Measurements from ENCODE around the gene SCG3. TPM values are rescaled to one million over a fixed set of nuclear protein-coding genes. Genes with fewer than 3 reads are reported as not detected.
A peak's percentile ranks its signal among the peaks of the same experiment; 100 is the strongest.

Gene SCG3
- total RNA-seq, 2 experiments from 2014 or later = not detected

GRCh38 chr15:51731549-51732267 lies 50.4 kb downstream of the SCG3 start:
- H3K27ac Mint-ChIP-seq = peak overlapping the region; percentile 92
- peak overlapping the region; percentile 75 for H3K4me3 Mint-ChIP-seq
- H3K9me3 Mint-ChIP-seq = no peaks in the 10 kb centered on the region
- H3K36me3 Mint-ChIP-seq = peaks cover 36% of the 10 kb centered on the region
- peaks cover 81% of the 10 kb centered on the region for H3K4me1 Mint-ChIP-seq
- H3K27me3 Mint-ChIP-seq = peaks cover 4% of the 10 kb centered on the region
- DNase-seq = peak; percentile 29

DNA sequence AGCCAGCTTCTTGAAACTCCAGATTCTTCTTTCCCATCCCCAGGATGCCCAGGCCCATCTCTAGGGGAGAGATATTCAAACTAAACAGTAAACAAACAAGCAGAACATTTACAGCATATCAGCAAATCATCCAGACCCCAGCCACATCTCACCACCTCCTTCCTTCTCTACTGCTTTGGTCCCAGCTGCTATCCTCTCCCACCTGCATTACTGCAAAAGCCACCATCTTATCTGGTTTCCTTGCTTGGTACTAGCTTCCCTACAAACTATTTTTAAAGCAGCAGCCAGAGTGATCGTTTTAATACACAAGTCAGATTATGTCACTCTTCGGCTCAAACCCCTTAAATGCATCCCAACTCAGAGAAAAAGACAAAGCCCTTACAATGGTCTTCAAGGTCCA lies 51.3 kb downstream of the SCG3 start:
- Mint-ChIP-seq H3K27ac (peak overlapping the region; percentile 92), H3K4me3 (no peak overlapping the region), H3K4me1 (peaks cover 76% of the 10 kb centered on the region), H3K9me3 (no peaks in the 10 kb centered on the region), H3K27me3 (peaks cover 4% of the 10 kb centered on the region), H3K36me3 (peaks cover 36% of the 10 kb centered on the region)
- no peak for DNase-seq

DNA sequence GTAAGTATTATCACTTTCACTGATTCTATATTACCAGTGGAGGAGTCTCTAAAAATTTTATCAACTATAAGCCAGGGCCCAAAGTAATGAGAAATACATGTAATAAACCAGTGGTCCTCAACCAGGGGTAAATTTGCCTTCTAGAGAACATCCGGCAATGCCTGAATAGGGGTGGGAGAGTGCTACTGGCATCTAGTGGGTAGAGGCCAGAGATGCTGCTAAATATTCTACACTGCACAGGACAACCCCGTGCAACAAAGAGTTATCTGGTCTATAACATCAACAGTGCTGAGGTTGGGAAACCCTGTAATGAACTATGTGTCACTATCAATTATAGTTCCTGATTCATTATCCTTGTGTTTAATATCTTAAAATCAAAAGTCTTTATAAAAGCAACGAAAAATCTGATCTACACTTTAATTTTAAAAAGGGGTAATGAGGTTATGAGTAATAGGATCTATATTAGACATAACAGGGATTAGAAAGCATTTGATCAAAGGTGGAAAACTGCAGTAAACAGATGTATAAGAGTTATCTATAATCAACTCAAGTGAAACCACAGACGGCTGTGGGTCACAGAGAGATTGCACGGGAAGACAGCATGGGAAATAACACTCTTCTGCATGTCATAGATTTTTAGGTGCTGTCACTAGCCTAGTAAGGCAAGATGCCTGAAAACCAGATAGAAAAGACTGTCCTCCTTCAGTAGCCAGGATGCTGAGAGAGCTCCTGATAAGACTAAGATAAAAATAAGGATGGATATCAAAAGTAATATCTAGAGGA lies 54.1 kb downstream of the SCG3 start:
- H3K27ac Mint-ChIP-seq = peak overlapping the region; percentile 91
- H3K27me3 Mint-ChIP-seq = peaks cover 4% of the 10 kb centered on the region
- H3K4me3 Mint-ChIP-seq = peak overlapping the region; percentile 87
- H3K4me1 Mint-ChIP-seq = peaks cover 67% of the 10 kb centered on the region
- H3K9me3 Mint-ChIP-seq = no peaks in the 10 kb centered on the region
- H3K36me3 Mint-ChIP-seq = peaks cover 25% of the 10 kb centered on the region
- DNase-seq = peak; percentile 22

DNA sequence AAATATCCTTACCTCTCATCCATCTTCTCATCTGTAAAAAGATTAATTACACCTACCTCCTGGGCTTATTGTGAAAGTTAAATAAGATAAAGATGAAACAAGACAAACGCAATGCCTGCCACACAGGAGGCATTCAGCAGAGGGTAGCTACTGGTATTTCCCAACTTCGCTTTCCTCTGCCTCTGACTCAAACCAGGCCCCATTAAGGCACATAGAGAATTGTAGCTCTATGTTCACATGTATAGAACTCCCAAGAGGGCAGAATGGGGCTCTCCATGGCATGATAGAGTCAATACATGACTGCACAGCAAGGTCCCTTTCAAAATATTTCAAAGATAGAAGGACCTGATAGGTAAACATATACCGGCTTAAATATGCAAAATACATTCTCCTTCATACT lies 54.8 kb downstream of the SCG3 start:
- Mint-ChIP-seq H3K36me3 (peaks cover 19% of the 10 kb centered on the region), H3K27me3 (peaks cover 4% of the 10 kb centered on the region), H3K4me3 (peak overlapping the region; percentile 87), H3K9me3 (no peaks in the 10 kb centered on the region), H3K27ac (peak overlapping the region; percentile 91), H3K4me1 (peaks cover 61% of the 10 kb centered on the region)
- peak; percentile 23 for DNase-seq

DNA sequence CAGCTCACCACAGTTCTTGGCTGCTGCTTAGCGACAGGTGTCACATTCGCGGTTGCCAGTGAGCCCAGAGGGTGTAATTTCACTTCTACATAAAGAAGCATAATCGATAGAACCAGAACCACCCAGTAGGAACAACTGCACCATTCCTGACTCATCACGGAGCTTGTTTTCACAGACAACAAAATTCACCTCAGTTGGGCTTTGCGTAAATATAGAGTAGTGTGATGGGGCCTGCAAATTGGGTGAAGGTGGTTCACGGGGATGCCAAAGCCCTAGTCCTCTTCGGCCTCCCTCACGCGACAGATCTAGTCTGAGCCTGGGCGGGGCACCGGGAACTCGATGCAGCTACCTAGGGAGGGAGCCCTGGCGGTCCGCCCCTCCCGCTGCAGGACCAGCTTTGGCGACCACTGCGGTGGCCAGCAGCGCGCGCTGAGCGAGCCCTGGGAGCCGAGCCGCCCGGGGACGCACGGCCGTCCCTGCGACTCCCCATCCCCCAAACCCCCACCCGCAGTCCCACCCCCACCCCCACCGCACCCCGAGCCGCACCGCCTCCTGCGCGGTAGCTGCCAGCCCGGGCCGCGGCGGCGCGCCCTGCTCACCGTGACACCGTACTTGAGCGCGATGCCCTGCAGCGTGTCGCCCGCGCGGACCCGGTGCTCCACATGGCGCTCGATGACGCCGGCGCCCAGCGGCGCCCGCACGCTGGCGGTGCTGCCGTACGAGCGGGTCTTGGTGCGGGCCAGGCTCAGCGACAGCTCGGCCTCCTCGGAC lies 55.6 kb downstream of the SCG3 start:
- peak overlapping the region; percentile 87 for H3K4me3 Mint-ChIP-seq

DNA sequence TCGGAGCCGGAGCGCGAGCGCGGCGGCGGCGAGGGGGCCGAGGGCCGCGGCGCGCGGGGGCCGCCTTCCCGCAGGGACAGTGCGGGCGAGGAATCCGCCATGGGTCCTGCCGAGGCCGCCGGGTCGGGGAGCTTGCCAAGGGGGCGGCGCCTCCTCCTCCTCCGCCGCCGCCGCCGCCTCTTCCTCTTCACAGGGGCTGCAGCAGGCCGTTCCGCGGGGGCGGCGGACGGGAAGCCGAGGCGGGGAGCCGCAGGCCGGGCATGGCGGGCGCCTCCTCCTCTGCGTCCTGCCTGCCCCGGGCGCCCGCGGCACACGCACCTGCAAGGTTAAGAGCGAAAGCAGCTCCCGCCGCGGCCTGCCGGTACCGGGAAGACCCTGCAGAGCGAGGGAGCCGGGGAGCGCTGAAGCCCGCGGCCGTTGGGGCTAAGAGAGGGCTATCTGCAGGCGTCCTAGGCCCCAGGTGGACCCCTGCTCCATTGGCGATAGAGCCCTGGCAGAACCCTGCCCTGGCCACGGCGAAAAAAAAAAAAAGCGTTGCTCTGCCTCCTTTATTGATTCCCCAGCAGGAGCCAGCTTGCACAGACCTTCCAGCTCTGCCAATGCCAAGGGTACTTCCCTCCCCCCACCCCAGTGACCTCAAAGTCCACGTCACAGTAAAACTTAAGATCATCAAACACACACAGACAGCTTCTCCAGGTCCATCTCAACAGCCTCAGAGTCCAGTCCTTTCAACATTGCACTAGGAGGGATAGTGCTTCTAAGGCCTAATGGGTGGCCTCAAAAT lies 56.4 kb downstream of the SCG3 start, which contains the start of gene LYSMD2:
Gene LYSMD2, minus strand, starts transcription at position 134 of the 784 bp plus-strand sequence. Its CDS starts 33 bp downstream, at position 101.
- Mint-ChIP-seq H3K36me3 (peaks cover 12% of the 10 kb centered on the region), H3K4me3 (peak within 1 kb of the TSS; percentile 87), H3K4me1 (peaks cover 45% of the 10 kb centered on the region), H3K9me3 (no peaks in the 10 kb centered on the region), H3K27me3 (peaks cover 4% of the 10 kb centered on the region), H3K27ac (peak within 1 kb of the TSS; percentile 91)
- DNase-seq = peak; percentile 81

More for the DNA sequence above, 55.6 kb downstream of the SCG3 start:
- peaks cover 53% of the 10 kb centered on the region for H3K4me1 Mint-ChIP-seq
- peak overlapping the region; percentile 91 for H3K27ac Mint-ChIP-seq
- peaks cover 18% of the 10 kb centered on the region for H3K36me3 Mint-ChIP-seq
- peaks cover 4% of the 10 kb centered on the region for H3K27me3 Mint-ChIP-seq
- DNase-seq = peak; percentile 66
- H3K9me3 Mint-ChIP-seq = no peaks in the 10 kb centered on the region

DNA sequence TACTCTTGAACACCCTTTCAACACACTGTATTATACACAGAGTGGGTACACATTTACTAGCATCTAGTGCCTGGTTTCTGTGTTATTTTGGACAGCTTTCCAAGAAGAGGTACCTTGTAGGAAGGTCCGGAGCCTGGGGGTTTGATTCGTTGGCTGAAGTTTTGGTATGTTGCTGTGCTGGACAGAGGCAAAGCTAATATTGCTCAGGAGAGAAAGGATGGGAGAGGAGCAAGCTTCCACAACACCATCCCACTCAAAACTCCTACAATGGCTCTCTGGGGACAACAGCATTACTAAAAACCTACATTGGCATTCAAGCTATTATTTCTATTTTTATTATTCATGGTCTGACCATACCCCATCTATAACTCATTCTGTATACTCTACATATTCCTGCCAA lies 57.2 kb downstream of the SCG3 start:
- peaks cover 4% of the 10 kb centered on the region for H3K36me3 Mint-ChIP-seq

DNA sequence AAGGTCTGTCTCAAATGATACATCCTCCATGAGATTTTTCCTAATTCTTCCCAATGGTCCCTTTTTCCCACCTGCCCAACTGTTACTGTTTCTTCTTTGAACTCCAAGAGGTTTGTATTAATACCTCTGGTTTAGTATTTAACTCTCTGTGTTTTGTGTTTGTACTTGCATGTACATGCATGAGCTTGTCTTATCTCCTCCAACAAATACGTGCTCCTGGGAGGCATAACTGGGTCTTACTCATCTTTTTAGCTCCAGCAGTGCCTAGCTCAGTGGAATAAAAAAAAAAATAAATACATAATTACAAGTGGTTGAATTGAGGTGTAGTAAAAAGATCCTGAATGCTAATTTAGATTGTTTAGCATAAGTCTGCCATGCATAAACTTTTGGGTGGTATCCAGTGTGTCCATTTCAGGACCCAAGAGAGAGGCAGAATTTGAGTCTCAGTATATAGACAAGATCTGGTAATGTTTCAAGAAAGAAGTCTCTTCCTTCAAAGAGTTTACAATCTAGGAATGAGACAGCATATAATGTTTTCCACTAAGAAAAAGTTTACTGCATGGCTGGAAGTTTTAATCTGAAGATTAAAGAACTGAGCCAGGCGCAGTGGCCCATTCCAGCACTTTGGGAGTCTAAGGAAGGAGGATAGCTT lies 57.9 kb downstream of the SCG3 start:
- H3K36me3 Mint-ChIP-seq = peaks cover 2% of the 10 kb centered on the region
- peaks cover 32% of the 10 kb centered on the region for H3K4me1 Mint-ChIP-seq
- H3K9me3 Mint-ChIP-seq = no peaks in the 10 kb centered on the region
- H3K4me3 Mint-ChIP-seq = no peak overlapping the region
- H3K27ac Mint-ChIP-seq = no peak overlapping the region
- no peaks in the 10 kb centered on the region for H3K27me3 Mint-ChIP-seq
- no peak for DNase-seq

More for the DNA sequence above, 57.2 kb downstream of the SCG3 start:
- Mint-ChIP-seq H3K4me3 (peak overlapping the region; percentile 80), H3K4me1 (peaks cover 37% of the 10 kb centered on the region), H3K27ac (peak overlapping the region; percentile 88), H3K27me3 (no peaks in the 10 kb centered on the region), H3K9me3 (no peaks in the 10 kb centered on the region)
- no peak for DNase-seq

DNA sequence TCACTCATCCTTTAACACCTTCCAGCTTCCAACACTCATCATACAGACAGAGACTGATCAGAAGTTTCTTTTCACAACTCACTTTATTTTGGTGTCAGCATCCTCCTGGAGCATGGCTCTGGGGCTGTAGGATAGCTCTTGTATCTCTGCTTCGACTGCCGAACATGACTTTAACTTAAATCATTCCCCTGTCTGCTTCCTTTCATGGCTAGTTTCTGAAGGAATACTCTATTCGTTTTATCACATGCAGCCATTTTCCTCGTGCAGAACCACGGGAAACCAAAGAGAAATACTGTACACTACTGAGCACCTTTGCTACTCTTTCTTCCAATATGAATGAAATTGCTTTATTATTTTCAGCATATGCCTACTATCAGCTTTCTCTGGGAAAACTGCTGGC lies 68.0 kb downstream of the SCG3 start:
- no peak for DNase-seq
- Mint-ChIP-seq H3K36me3 (peaks cover 3% of the 10 kb centered on the region), H3K27ac (no peak overlapping the region), H3K9me3 (no peaks in the 10 kb centered on the region), H3K27me3 (peaks cover 3% of the 10 kb centered on the region), H3K4me3 (no peak overlapping the region), H3K4me1 (peaks cover 16% of the 10 kb centered on the region)

DNA sequence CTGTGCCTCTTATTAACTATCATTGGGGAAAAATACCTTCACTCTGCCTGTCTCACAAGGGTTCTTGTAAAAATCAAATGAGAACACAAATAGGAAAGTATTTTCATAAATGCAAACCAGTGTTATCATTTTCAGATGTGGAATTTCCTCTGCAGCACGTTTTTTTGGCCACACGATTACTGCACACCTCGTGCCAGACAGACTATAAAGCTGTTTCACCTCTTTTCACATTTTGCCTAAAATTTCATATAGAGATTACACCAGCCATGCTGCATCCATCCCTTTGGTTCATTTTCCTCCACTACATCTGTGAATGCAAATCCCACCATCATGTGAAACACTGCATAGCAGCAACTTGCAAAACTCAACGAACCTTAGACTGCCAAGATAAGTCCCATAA lies 68.9 kb downstream of the SCG3 start:
- Mint-ChIP-seq H3K27me3 (peaks cover 3% of the 10 kb centered on the region), H3K4me3 (peak overlapping the region; percentile 38), H3K4me1 (peaks cover 16% of the 10 kb centered on the region), H3K36me3 (peaks cover 3% of the 10 kb centered on the region), H3K9me3 (no peaks in the 10 kb centered on the region), H3K27ac (no peak overlapping the region)
- no peak for DNase-seq

DNA sequence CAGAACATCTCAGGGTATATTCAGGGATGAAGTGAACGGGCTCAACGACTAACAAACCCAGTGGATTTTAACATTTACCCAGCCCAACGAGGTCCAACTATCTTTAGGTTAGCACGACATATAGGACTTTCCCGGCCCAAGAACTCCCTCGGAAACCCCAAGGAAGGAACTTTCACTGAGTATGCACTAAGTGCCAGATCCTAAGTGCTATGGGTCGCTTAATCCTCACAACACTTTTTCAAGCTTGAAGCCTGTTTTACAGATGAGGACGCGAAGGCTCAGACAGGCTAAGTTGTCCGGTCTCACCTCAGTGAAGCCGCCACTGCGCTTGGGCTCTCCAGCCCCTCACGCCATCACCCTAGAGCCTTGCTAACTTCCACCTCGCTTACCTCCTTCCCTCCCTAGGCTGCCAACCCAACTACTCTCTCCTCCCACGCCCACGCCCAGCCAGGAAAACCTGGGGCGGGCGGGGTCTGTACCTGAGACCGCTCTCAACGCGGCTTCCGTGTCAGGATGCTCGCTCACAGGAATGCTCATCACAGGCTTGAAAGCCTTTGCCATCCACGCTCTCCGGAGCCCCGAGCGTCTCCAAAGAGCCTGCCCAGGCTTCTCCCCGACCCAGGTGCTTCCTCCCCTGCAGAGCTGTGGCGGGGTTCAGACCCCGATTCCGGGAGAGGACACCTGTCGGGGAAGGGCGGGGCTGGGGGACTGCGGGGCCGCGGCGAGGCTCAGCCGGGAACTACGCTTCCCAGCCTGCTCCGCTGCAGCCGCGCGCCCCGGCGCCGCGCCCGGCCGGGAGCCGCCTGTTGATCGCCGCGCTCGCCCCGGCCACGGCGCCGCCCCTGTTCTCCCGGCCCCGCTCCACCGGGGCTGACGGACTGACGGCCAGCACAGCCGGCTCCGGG lies 69.7 kb downstream of the SCG3 start, which contains the start of gene TMOD2:
Gene TMOD2, plus strand, starts transcription at position 806 of the 905 bp plus-strand sequence. CDS start 14,845 bp downstream, outside the sequence.
- Mint-ChIP-seq H3K27ac (no peak within 1 kb of the TSS), H3K4me3 (peak within 1 kb of the TSS; percentile 84), H3K9me3 (no peaks in the 10 kb centered on the region), H3K36me3 (peaks cover 3% of the 10 kb centered on the region), H3K27me3 (peaks cover 3% of the 10 kb centered on the region), H3K4me1 (peaks cover 16% of the 10 kb centered on the region)
- DNase-seq = peak; percentile 63

DNA sequence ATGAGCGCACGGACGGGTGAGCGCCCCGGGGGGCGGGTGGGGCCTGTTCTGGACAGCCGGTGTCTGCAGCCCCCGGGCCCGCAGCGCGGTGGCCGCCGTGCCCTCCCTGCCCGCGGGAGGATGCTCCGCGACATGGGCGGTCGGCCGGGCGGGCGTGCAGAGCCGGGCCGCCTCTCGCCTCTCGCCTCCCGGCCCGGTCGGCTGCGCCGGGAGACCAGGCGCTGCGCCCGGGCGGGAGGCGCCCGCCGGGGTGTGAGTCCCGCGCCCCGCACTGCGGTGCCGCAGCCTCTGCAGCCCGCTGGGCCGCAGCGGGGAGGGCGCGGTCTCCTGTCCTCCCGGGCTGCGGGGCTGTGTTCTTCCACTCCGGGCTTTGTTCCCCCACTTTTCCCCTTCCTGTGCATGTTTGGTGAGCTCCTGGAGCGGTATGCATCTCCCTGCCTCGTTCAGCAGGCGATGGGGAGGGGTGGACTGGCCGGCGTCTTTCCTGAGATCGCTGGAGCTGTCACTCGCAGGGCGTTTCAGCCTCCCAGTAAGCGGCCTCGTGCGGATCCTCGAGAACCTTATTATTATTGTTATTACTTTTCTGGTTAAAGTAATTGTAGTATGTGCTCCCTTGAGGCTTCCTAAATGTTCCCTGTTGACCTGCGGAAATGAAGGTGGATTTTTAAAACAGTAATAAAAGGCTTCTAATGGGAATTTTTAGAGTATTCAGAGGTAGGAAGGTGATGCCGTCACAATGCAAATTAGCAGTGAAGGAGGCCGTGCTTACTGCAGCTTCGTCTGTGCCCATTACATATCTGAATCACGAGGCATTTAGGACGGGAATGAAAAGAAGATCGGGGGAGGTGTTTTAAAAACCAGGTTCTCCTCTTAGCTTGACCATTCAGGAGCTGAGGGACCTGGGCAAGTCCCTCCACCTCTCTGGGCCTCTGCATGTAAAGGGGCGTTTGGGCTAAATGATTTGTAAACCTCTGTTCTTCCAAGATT lies 70.7 kb downstream of the SCG3 start:
- H3K9me3 Mint-ChIP-seq = no peaks in the 10 kb centered on the region
- H3K27me3 Mint-ChIP-seq = peaks cover 3% of the 10 kb centered on the region
- DNase-seq = no peak
- H3K4me3 Mint-ChIP-seq = peak overlapping the region; percentile 84
- H3K36me3 Mint-ChIP-seq = peaks cover 3% of the 10 kb centered on the region
- no peak overlapping the region for H3K27ac Mint-ChIP-seq
- peaks cover 16% of the 10 kb centered on the region for H3K4me1 Mint-ChIP-seq
